Measurements from ENCODE around the gene FOXL3. TPM values are rescaled to one million over a fixed set of nuclear protein-coding genes. Genes with fewer than 3 reads are reported as not detected.
A peak's percentile ranks its signal among the peaks of the same experiment; 100 is the strongest.

The FOXL3 gene
- total and polyA plus RNA-seq, 2 experiments from 2014 or later = not detected

- TF ChIP-seq CTCF (conservative IDR thresholded peaks at IDR 0.05; ENCODE audit: low read depth in 2 of 2) (no peak), NANOG (IDR thresholded peaks at IDR 0.05; ENCODE audit: borderline replicate concordance) (no peak), EZH2phosphoT487 (IDR thresholded peaks at IDR 0.05; ENCODE audit: unreplicated experiment) (no peak), REST (IDR thresholded peaks at IDR 0.05; ENCODE audit: unreplicated experiment) (no peak), CREB1 (CRISPR knock-in tag; IDR thresholded peaks at IDR 0.05; ENCODE audit: low read depth) (no peak), STAT1 (IDR thresholded peaks at IDR 0.05; ENCODE audit: unreplicated experiment) (no peak), JUNB (IDR thresholded peaks at IDR 0.05; ENCODE audit: unreplicated experiment) (no peak), ETS1 (IDR thresholded peaks at IDR 0.05) (no peak)
Observed at GRCh38 chr7:322708-323111, 32.7 kb downstream of the FOXL3 start (continued).

- no peaks in the 10 kb centered on the region for H3K36me3 Mint-ChIP-seq (ENCODE audit: low read depth)
- Histone ChIP-seq H3K79me2 (replicated peaks; ENCODE audit: insufficient read depth) (no peaks in the 10 kb centered on the region), H3K27me3 (ENCODE audit: insufficient read depth) (no peaks in the 10 kb centered on the region), H4K20me1 (replicated peaks; ENCODE audit: insufficient read depth) (no peaks in the 10 kb centered on the region), H3K27ac (ENCODE audit: low read depth) (no peak overlapping the region), H2AFZ (0 out of 2 replicates have a peak overlapping the region, but pooled peaks have one; percentile 32), H3F3A (replicated peaks; ENCODE audit: low read depth) (no peaks in the 10 kb centered on the region), H3K4me3 (no peak overlapping the region), H3K9me2 (ENCODE audit: insufficient read depth) (no peaks in the 10 kb centered on the region), H3K4me2 (no peak overlapping the region), H3K4me1 (ENCODE audit: insufficient read depth) (no peaks in the 10 kb centered on the region), H3K36me3 (ENCODE audit: insufficient read depth) (no peaks in the 10 kb centered on the region)
- DNase-seq (ENCODE audit: low spot score) (no peak), ATAC-seq (no peak)
- no peaks in the 10 kb centered on the region; the same call in 2 of the 3 replicates for H3K4me1 Mint-ChIP-seq
- no peak for TF ChIP-seq EZH2phosphoT487 (IDR thresholded peaks at IDR 0.05; ENCODE audit: unreplicated experiment)
- TF ChIP-seq ZNF462 (CRISPR knock-in tag; IDR thresholded peaks at IDR 0.05) = no peak
- no peak for TF ChIP-seq ZNF114 (CRISPR knock-in tag; IDR thresholded peaks at IDR 0.05)
- no peak for TF ChIP-seq NANOG (IDR thresholded peaks at IDR 0.05; ENCODE audit: borderline replicate concordance)
- H3K27ac Mint-ChIP-seq = no peak overlapping the region
- H3K4me3 Mint-ChIP-seq = no peak overlapping the region
- peaks cover 2% of the 10 kb centered on the region; the same call in 1 of the 3 replicates for H3K9me3 Mint-ChIP-seq
- peaks cover 8% of the 10 kb centered on the region for H3K27me3 Mint-ChIP-seq (ENCODE audit: insufficient read depth, low read depth, poor library complexity)
Observed at GRCh38 chr7:323410-323809, 33.4 kb downstream of the FOXL3 start.

Data from GM23338 (cell line).